Mesothelial cell of epicardium (in vitro differentiated cells): Measurements from ENCODE around the gene NFE2L1. TPM values are rescaled to one million over a fixed set of nuclear protein-coding genes. Genes with fewer than 3 reads are reported as not detected.
A peak's percentile ranks its signal among the peaks of the same experiment; 100 is the strongest.
"Not testable (repeated sequence)": the region's sequence is repeated elsewhere in the genome, so short reads cannot be mapped to it uniquely, and the experiment has no call there.

ENCODE experiments used
- DNase-seq, 2 experiments: peaks; one replicate each; pipeline ENCODE4 v3.0.0; 2021; ENCODE audit warnings: low spot score in 2 of 2; ENCODE audit not compliant: unreplicated experiment in 2 of 2
- H3K27ac Mint-ChIP-seq: 2 replicates; pipeline ENCODE4 v1.8.0; 2021; ENCODE audit warnings: mixed read lengths
- H3K27me3 Mint-ChIP-seq: 2 replicates; pipeline ENCODE4 v1.8.0; 2021; ENCODE audit warnings: low read depth, mixed read lengths
- H3K36me3 Mint-ChIP-seq: 2 replicates; pipeline ENCODE4 v1.8.0; 2021; ENCODE audit warnings: mixed read lengths
- H3K4me1 Mint-ChIP-seq: 2 replicates; pipeline ENCODE4 v1.8.0; 2021; ENCODE audit warnings: mixed read lengths
- H3K4me3 Mint-ChIP-seq: 2 replicates; pipeline ENCODE4 v1.8.0; 2021; ENCODE audit warnings: mild to moderate bottlenecking, moderate library complexity, mixed read lengths
- H3K9me3 Mint-ChIP-seq: 2 replicates; pipeline ENCODE4 v1.8.0; 2021; ENCODE audit warnings: mixed read lengths
- CTCF ChIP-seq: fragments of 200-600 bp; sonication (generic); IDR thresholded peaks from one replicate; pipeline ENCODE4 v1.5.0; 2021; ENCODE audit warnings: antibody characterized with exemption; ENCODE audit not compliant: unreplicated experiment
- total RNA-seq: library from RNA; stranded (reverse); gene quantifications from 3 replicates; pipeline ENCODE4 v1.2.1, GENCODE V29; 2021

The NFE2L1 gene
- total RNA-seq, 1 donor from 2014 or later = 134 TPM

- Mint-ChIP-seq H3K27me3 (peaks cover 36% of the 10 kb centered on the region), H3K4me3 (no peak overlapping the region), H3K4me1 (peaks cover 47% of the 10 kb centered on the region), H3K9me3 (no peaks in the 10 kb centered on the region), H3K36me3 (no peaks in the 10 kb centered on the region), H3K27ac (peak overlapping the region; percentile 48)
- DNase-seq = no peak
- TF ChIP-seq CTCF = no peak
Observed at GRCh38 chr17:48016112-48016511, 32.0 kb upstream of the NFE2L1 start.

- not testable (repeated sequence) for H3K36me3 Mint-ChIP-seq, H3K27ac Mint-ChIP-seq, DNase-seq, H3K9me3 Mint-ChIP-seq, H3K4me3 Mint-ChIP-seq
- Mint-ChIP-seq H3K27me3 (peaks cover 49% of the 10 kb centered on the region), H3K4me1 (peaks cover 33% of the 10 kb centered on the region)
Observed at GRCh38 chr17:48017817-48018158, 30.4 kb upstream of the NFE2L1 start.

- H3K27ac Mint-ChIP-seq = no peak overlapping the region
- DNase-seq = no peak
- no peak overlapping the region for H3K4me3 Mint-ChIP-seq
- peaks cover 50% of the 10 kb centered on the region for H3K27me3 Mint-ChIP-seq
- H3K36me3 Mint-ChIP-seq = no peaks in the 10 kb centered on the region
- no peak for TF ChIP-seq CTCF
- H3K4me1 Mint-ChIP-seq = peaks cover 32% of the 10 kb centered on the region
- no peaks in the 10 kb centered on the region for H3K9me3 Mint-ChIP-seq
Observed at GRCh38 chr17:48021934-48022333, 26.2 kb upstream of the NFE2L1 start.

GRCh38 chr17:48022901-48023300, 25.3 kb upstream of the NFE2L1 start:
- Mint-ChIP-seq H3K4me1 (peaks cover 34% of the 10 kb centered on the region), H3K27me3 (peaks cover 50% of the 10 kb centered on the region), H3K9me3 (no peaks in the 10 kb centered on the region), H3K27ac (no peak overlapping the region), H3K36me3 (no peaks in the 10 kb centered on the region), H3K4me3 (peak overlapping the region; percentile 15)
- no peak for DNase-seq
- no peak for TF ChIP-seq CTCF

- no peaks in the 10 kb centered on the region for H3K9me3 Mint-ChIP-seq
- H3K27me3 Mint-ChIP-seq = peaks cover 49% of the 10 kb centered on the region
- H3K4me1 Mint-ChIP-seq = peaks cover 34% of the 10 kb centered on the region
- DNase-seq = peak; percentile 47 to 74
- H3K4me3 Mint-ChIP-seq = peak overlapping the region; percentile 76
- H3K27ac Mint-ChIP-seq = peak overlapping the region; percentile 53
- H3K36me3 Mint-ChIP-seq = no peaks in the 10 kb centered on the region
- TF ChIP-seq CTCF = peak; percentile 24
Observed at GRCh38 chr17:48023400-48024148, 24.6 kb upstream of the NFE2L1 start.

GRCh38 chr17:48024149-48025039, 23.8 kb upstream of the NFE2L1 start:
- Mint-ChIP-seq H3K27me3 (peaks cover 45% of the 10 kb centered on the region), H3K36me3 (no peaks in the 10 kb centered on the region), H3K4me3 (peak overlapping the region; percentile 76), H3K27ac (peak overlapping the region; percentile 93), H3K4me1 (peaks cover 34% of the 10 kb centered on the region), H3K9me3 (no peaks in the 10 kb centered on the region)
- no peak for TF ChIP-seq CTCF
- DNase-seq = no peak
